Neural crest cell (in vitro differentiated cells): ENCODE data around the gene KLK7. TPM values are rescaled to one million over a fixed set of nuclear protein-coding genes. Genes with fewer than 3 reads are reported as not detected.
A peak's percentile ranks its signal among the peaks of the same experiment; 100 is the strongest.

Experiments used
- DNase-seq: peaks from one replicate; pipeline ENCODE4 v3.0.0; 2021; ENCODE audit warnings: low read depth, mixed read lengths, low spot score
- H3K27ac Mint-ChIP-seq: one replicate; pipeline ENCODE4 v1.8.0; 2021; ENCODE audit warnings: mild to moderate bottlenecking, mixed read lengths; ENCODE audit not compliant: unreplicated experiment
- H3K27me3 Mint-ChIP-seq: 2 replicates; pipeline ENCODE4 v1.8.0; 2021; ENCODE audit warnings: low read depth, mild to moderate bottlenecking, mixed read lengths
- H3K36me3 Mint-ChIP-seq: 2 replicates; pipeline ENCODE4 v1.8.0; 2021; ENCODE audit warnings: low read depth, mild to moderate bottlenecking, mixed read lengths
- H3K4me1 Mint-ChIP-seq: 2 replicates; pipeline ENCODE4 v1.8.0; 2021; ENCODE audit warnings: mixed read lengths
- H3K4me3 Mint-ChIP-seq: one replicate; pipeline ENCODE4 v1.8.0; 2021; ENCODE audit warnings: mild to moderate bottlenecking, mixed read lengths
- H3K9me3 Mint-ChIP-seq: 2 replicates; pipeline ENCODE4 v1.8.0; 2021; ENCODE audit warnings: mixed read lengths
- CTCF ChIP-seq: fragments of 200-600 bp; sonication (generic); conservative IDR thresholded peaks from 2 replicates; pipeline ENCODE4 v1.5.0; 2021; ENCODE audit warnings: antibody characterized with exemption, mild to moderate bottlenecking
- total RNA-seq: library from RNA; stranded (reverse); gene quantifications from 2 replicates; pipeline ENCODE4 v1.2.1, GENCODE V29; 2021

KLK7 gene
- total RNA-seq, 1 donor from 2014 or later, result not detected

- Mint-ChIP-seq H3K9me3 (no peaks in the 10 kb centered on the region), H3K27ac (no peak overlapping the region), H3K4me1 (no peaks in the 10 kb centered on the region), H3K36me3 (no peaks in the 10 kb centered on the region), H3K4me3 (no peak overlapping the region), H3K27me3 (peaks cover 70% of the 10 kb centered on the region)
- no peak for TF ChIP-seq CTCF
- no peak for DNase-seq
Measured at GRCh38 chr19:51003316-51003715, 19.6 kb upstream of the KLK7 start.

DNA sequence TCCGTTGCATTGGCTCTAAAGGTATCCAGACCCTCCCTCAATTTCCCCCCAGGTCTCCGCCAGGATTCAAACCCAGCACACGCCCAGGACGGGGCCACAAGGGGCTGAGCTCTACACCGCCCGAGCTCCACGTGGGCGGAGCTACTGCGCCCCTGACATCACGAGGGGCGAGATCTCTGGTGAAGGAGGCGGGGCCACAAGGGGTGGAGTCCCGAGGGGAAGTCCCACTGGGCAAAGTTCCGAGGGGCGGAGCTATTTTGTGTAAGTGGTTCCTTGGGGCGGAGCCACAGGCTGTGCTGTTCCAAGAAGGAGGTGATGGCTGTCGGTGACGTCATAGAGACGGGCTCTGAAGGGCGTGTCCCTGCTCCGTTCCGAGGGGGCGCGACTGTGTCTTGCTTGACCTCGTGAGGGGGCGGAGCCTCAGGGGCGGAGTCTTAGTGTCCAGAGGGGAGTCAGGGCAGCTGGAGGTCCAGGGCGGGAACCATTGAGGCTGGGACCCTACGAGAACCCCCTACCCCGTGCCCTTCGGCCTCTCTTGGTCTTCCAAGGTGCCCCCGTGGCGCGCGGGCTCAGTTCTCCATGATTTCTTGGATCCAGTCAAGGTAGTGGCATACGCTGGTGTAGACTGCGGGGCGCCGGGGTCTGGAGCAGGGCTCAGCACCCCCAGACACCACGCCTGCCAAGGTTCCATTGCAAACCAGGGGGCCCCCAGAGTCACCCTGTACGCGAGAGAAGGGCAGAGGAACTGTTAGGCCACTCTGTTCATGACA lies 19.0 kb upstream of the KLK7 start:
- Mint-ChIP-seq H3K4me3 (no peak overlapping the region), H3K27me3 (peaks cover 76% of the 10 kb centered on the region), H3K4me1 (no peaks in the 10 kb centered on the region), H3K9me3 (no peaks in the 10 kb centered on the region), H3K36me3 (no peaks in the 10 kb centered on the region), H3K27ac (no peak overlapping the region)
- no peak for DNase-seq
- TF ChIP-seq CTCF, result no peak

- Mint-ChIP-seq H3K4me1 (no peaks in the 10 kb centered on the region), H3K27ac (no peak overlapping the region), H3K36me3 (no peaks in the 10 kb centered on the region), H3K27me3 (peaks cover 76% of the 10 kb centered on the region), H3K9me3 (no peaks in the 10 kb centered on the region), H3K4me3 (no peak overlapping the region)
- TF ChIP-seq CTCF, result no peak
- DNase-seq, result no peak
Measured at GRCh38 chr19:51002089-51002532, 18.4 kb upstream of the KLK7 start.

GRCh38 chr19:51001515-51001914 lies 17.8 kb upstream of the KLK7 start, which contains the start of gene KLK8:
KLK8 (minus strand) TSS chr19:51001604; CDS start chr19:51001167, 437 bp downstream.
- DNase-seq, result no peak
- Mint-ChIP-seq H3K36me3 (no peaks in the 10 kb centered on the region), H3K4me3 (no peak within 1 kb of the TSS), H3K27ac (peak within 1 kb of the TSS; percentile 27), H3K27me3 (peaks cover 76% of the 10 kb centered on the region), H3K9me3 (no peaks in the 10 kb centered on the region), H3K4me1 (no peaks in the 10 kb centered on the region)
- TF ChIP-seq CTCF, result no peak

- H3K4me3 Mint-ChIP-seq, result no peak overlapping the region
- H3K4me1 Mint-ChIP-seq, result no peaks in the 10 kb centered on the region
- H3K27ac Mint-ChIP-seq, result peak overlapping the region; percentile 27
- peaks cover 76% of the 10 kb centered on the region for H3K27me3 Mint-ChIP-seq
- no peaks in the 10 kb centered on the region for H3K36me3 Mint-ChIP-seq
- H3K9me3 Mint-ChIP-seq, result no peaks in the 10 kb centered on the region
- no peak for DNase-seq
- no peak for TF ChIP-seq CTCF
Measured at GRCh38 chr19:51000981-51001380, 17.3 kb upstream of the KLK7 start.
